ENCODE data around the gene CXCR4. TPM values are rescaled to one million over a fixed set of nuclear protein-coding genes. Genes with fewer than 3 reads are reported as not detected.
A peak's percentile ranks its signal among the peaks of the same experiment; 100 is the strongest.

CXCR4 gene
- total and polyA plus RNA-seq, 10 of the 15 experiments (the other 5 are each of a cell fraction or from before 2014, with no cell fraction given): 31.1 to 749 (median 52.7) TPM

DNA sequence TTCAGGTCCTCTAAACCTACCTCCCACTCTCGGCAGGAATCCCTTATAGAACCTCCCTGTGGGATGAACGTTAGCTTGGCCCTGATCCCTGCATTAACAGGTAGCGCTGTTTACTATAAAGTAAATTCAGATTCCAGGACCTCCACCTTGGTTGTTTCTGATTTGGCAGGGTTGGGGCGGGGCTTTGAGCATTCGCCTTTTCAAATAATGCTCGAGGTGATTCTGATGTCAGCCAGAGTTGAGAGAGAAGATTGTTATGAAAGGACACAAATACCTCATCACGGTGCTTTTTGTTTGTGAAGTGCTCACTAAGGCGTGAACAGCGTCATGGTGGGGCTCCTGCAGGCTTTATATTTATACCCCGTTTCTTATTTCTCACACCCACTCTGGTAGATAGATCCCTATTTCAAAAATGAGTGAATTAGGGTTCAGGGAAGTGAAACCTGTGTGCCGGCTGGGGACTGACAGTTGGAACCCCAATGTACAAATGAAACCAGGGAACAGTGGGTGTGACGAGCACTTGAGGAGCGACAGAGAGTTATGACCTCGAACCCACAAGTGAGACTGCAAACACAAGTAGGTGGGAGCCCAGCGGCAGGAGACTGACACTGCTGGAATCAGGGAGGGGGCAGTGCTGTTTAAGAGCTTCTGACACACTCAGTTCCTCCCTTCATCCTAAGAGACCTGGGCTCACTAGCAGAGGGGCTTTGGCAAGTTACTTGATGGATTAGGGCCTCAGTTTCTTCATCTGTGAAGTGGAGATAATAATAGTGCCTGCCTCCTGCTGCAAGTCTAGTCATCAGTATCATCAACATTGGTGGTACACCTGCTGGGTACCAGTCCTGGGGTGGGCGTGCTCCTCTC is 14.2 kb upstream of the CXCR4 start (continued):
- TF ChIP-seq PRDM15 (CRISPR knock-in tag; IDR thresholded peaks at IDR 0.05) (no peak), BCL11A (IDR thresholded peaks at IDR 0.05; ENCODE audit: low read depth, low read length) (peak; percentile 98), SMARCA5 (IDR thresholded peaks at IDR 0.05) (peak; percentile 95), MEF2B (IDR thresholded peaks at IDR 0.05; ENCODE audit: partially characterized antibody, poor library complexity, severe bottlenecking) (peak; percentile 97), STAT3 (IDR thresholded peaks at IDR 0.05; ENCODE audit: low read depth, low read length) (no peak), GABPA (IDR thresholded peaks at IDR 0.05; ENCODE audit: low read depth) (peak; percentile 71), ZNF207 (IDR thresholded peaks at IDR 0.05; ENCODE audit: borderline replicate concordance) (peak; percentile 65; the same call in 1 of the 2 replicates), EGR1 (IDR thresholded peaks at IDR 0.05; ENCODE audit: borderline replicate concordance in 1 of 2, low read depth in 2 of 2, low read length in 2 of 2) (0 out of 3 replicates have a peak, but pooled peaks of 1 of the 2 experiments have one; percentile 67), NFYB (IDR thresholded peaks at IDR 0.05; ENCODE audit: insufficient read depth, low read depth, low read length) (peak; percentile 64; the same call in 1 of the 2 replicates), CHD1 (IDR thresholded peaks at IDR 0.05; ENCODE audit: low read depth, low read length) (no peak), PAX8 (IDR thresholded peaks at IDR 0.05) (peak; percentile 73; the same call in 1 of the 2 replicates), TCF12 (IDR thresholded peaks at IDR 0.05; ENCODE audit: low read depth, low read length) (peak; percentile 96), GATAD2B (conservative IDR thresholded peaks at IDR 0.05; ENCODE audit: low read depth) (peak; percentile 90), BRCA1 (IDR thresholded peaks at IDR 0.05; ENCODE audit: low read depth, low read length) (no peak; the same call in 1 of the 2 replicates), NR2C1 (IDR thresholded peaks at IDR 0.05) (peak; percentile 15; the same call in 1 of the 2 replicates), NBN (IDR thresholded peaks at IDR 0.05) (peak; percentile 93), EED (IDR thresholded peaks at IDR 0.05; ENCODE audit: low read depth) (peak; percentile 99), POLR2AphosphoS5 (IDR thresholded peaks at IDR 0.05; ENCODE audit: low read length) (no peak), ESRRA (IDR thresholded peaks at IDR 0.05; ENCODE audit: low read length) (no peak), NFIC (IDR thresholded peaks at IDR 0.05; ENCODE audit: low read depth, low read length) (peak; percentile 100), HDGF (IDR thresholded peaks at IDR 0.05) (no peak), TARDBP (IDR thresholded peaks at IDR 0.05; ENCODE audit: borderline replicate concordance) (peak; percentile 88; the same call in 1 of the 2 replicates), MYB (IDR thresholded peaks at IDR 0.05; ENCODE audit: borderline replicate concordance, low read depth, low read length) (peak; percentile 99), CBX3 (IDR thresholded peaks at IDR 0.05; ENCODE audit: borderline replicate concordance, low read depth) (no peak)
- TF ChIP-seq, protein P1, sequence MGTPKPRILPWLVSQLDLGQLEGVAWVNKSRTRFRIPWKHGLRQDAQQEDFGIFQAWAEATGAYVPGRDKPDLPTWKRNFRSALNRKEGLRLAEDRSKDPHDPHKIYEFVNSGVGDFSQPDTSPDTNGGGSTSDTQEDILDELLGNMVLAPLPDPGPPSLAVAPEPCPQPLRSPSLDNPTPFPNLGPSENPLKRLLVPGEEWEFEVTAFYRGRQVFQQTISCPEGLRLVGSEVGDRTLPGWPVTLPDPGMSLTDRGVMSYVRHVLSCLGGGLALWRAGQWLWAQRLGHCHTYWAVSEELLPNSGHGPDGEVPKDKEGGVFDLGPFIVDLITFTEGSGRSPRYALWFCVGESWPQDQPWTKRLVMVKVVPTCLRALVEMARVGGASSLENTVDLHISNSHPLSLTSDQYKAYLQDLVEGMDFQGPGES (IDR thresholded peaks at IDR 0.05): no peak
- TF ChIP-seq, protein P2, sequence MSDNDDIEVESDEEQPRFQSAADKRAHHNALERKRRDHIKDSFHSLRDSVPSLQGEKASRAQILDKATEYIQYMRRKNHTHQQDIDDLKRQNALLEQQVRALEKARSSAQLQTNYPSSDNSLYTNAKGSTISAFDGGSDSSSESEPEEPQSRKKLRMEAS (IDR thresholded peaks at IDR 0.05; ENCODE audit: low read depth, low read length): no peak

Measured in GM12878 (cell line).